K562 (cell line): ENCODE results near the gene LIPM. TPM values are rescaled to one million over a fixed set of nuclear protein-coding genes. Genes with fewer than 3 reads are reported as not detected.
"Not testable (repeated sequence)": the region's sequence is repeated elsewhere in the genome, so short reads cannot be mapped to it uniquely, and the experiment has no call there.

Source experiments
- ATAC-seq: fragments of 200-7000 bp; cut with Tn5 transposase; 3 replicates; pipeline ENCODE4 v1.9.1; 2020; ENCODE audit warnings: moderate library complexity
- BruUV-seq: library from RNA; stranded (reverse); fragments of 400-500 nt; replicated peaks from 2 replicates; lab custom pipeline; 2021; lab: Mats Ljungman, UMichigan
- CTCF ChIA-PET: fragments of 300-600 bp; formaldehyde crosslinking; extraction: SDS; loops from one replicate; lab custom pipeline; 2021; ENCODE audit warnings: low intra/inter-chr PET ratio; lab: Yijun Ruan, JAX
- POLR2A ChIA-PET: fragments of 300-600, 350-650 bp; sonication (Branson Sonifier 250); formaldehyde crosslinking; extraction: SDS; loops from one replicate; lab custom pipeline; 2021; ENCODE audit warnings: antibody characterized with exemption, inconsistent platforms; lab: Yijun Ruan, JAX
- DNase-seq, 4 experiments: peaks; one replicate each; pipeline versions ENCODE4 v3.0.0 to v3.0.0-alpha.2; 2011 to 2018; ENCODE audit warnings: low spot score in 3 of 4, mixed read lengths in 3 of 4; ENCODE audit errors: extremely low read depth in 1 of 4
- FAIRE-seq: peaks from 2 replicates; lab custom pipeline; 2011; peaks lifted over from hg19 to GRCh38; lab: Jason Lieb, UNC
- H2AFZ ChIP-seq: 2 replicates; pipeline ENCODE4 v1.6.0; 2011; ENCODE audit warnings: low read depth, low read length, control low read depth, inconsistent platforms
- H3K27ac ChIP-seq: fragments of 200-600 bp; 3 replicates; pipeline ENCODE4 v1.8.0; 2011; ENCODE audit warnings: low read depth, mild to moderate bottlenecking, control low read depth, inconsistent platforms, low read length, moderate library complexity, mixed read lengths; ENCODE audit errors: extremely low read depth
- H3K27me3 ChIP-seq, 2 experiments: fragments of 300-600 bp in 1 of 2; 2 replicates in 1 of 2; 3 replicates in 1 of 2; pipeline versions ENCODE4 v1.6.0 to v1.8.0; 2011; ENCODE audit warnings: inconsistent platforms in 2 of 2, low read length in 2 of 2, mild to moderate bottlenecking in 1 of 2, mixed read lengths in 1 of 2, moderate library complexity in 1 of 2; ENCODE audit not compliant: control insufficient read depth in 2 of 2, insufficient read depth in 2 of 2
- H3K36me3 ChIP-seq: fragments of 300-600 bp; 3 replicates; pipeline ENCODE4 v1.8.0; 2011; ENCODE audit warnings: mild to moderate bottlenecking, low read length, inconsistent platforms; ENCODE audit not compliant: control insufficient read depth, insufficient read depth
- H3K4me1 ChIP-seq, 2 experiments: fragments of 200-600 bp in 1 of 2; replicated peaks in 1 of 2; 2 replicates in 1 of 2; 3 replicates in 1 of 2; pipeline versions ENCODE4 v1.5.1 to v1.8.0; 2011; ENCODE audit warnings: inconsistent platforms in 2 of 2, low read length in 2 of 2, mild to moderate bottlenecking in 1 of 2, mixed read lengths in 1 of 2, moderate library complexity in 1 of 2; ENCODE audit not compliant: control insufficient read depth in 2 of 2, insufficient read depth in 2 of 2
- H3K4me2 ChIP-seq: 2 replicates; pipeline ENCODE4 v1.6.1; 2011; ENCODE audit warnings: low read length, control low read depth, inconsistent platforms, mixed read lengths; ENCODE audit not compliant: insufficient read depth
- H3K4me3 ChIP-seq: fragments of 200-600 bp; sonication (generic), shearing (Covaris generic); 2 replicates; pipeline ENCODE4 v1.5.1; 2016; ENCODE audit warnings: control low read depth, inconsistent platforms
- H3K79me2 ChIP-seq: fragments of 200-600 bp; 3 replicates; pipeline ENCODE4 v1.8.0; 2011; ENCODE audit warnings: low read length, inconsistent platforms; ENCODE audit not compliant: control insufficient read depth, insufficient read depth
- H3K9ac ChIP-seq, 2 experiments: 2 replicates each; pipeline versions ENCODE4 v1.6.0 to v1.6.1; 2011; ENCODE audit warnings: low read depth in 2 of 2, low read length in 2 of 2, control low read depth in 1 of 2, inconsistent platforms in 1 of 2, mild to moderate bottlenecking in 1 of 2, mixed read lengths in 1 of 2; ENCODE audit not compliant: insufficient read depth in 1 of 2
- H3K9me1 ChIP-seq: one replicate; pipeline ENCODE4 v1.6.0; 2011; ENCODE audit warnings: inconsistent platforms, mild to moderate bottlenecking, low read length, moderate library complexity; ENCODE audit not compliant: control insufficient read depth, insufficient read depth
- H3K9me3 ChIP-seq: replicated peaks from 2 replicates; pipeline ENCODE4 v1.5.1; 2011; ENCODE audit warnings: low read depth, low read length, inconsistent platforms; ENCODE audit not compliant: control insufficient read depth, insufficient read depth
- H4K20me1 ChIP-seq: replicated peaks from 2 replicates; pipeline ENCODE4 v1.6.1; 2011; ENCODE audit warnings: low read length, inconsistent platforms, mixed read lengths; ENCODE audit not compliant: control insufficient read depth, insufficient read depth
- CTCF ChIP-seq, 3 experiments: IDR thresholded peaks in 2 of 3; conservative IDR thresholded peaks in 1 of 3; 2 replicates each; pipeline ENCODE4 v1.5.1; 2011 to 2012; ENCODE audit warnings: low read length in 3 of 3, mild to moderate bottlenecking in 3 of 3, control low read depth in 2 of 3, improper control_type of control experiment in 1 of 3, inconsistent platforms in 1 of 3, low read depth in 1 of 3, mixed read lengths in 1 of 3, moderate library complexity in 1 of 3; ENCODE audit not compliant: insufficient read depth in 2 of 3
- CXXC5 ChIP-seq: fragments of 250-450 bp; sonication (Bioruptor Pico); IDR thresholded peaks from 2 replicates; pipeline ENCODE4 v1.8.0; 2022; ENCODE audit warnings: inconsistent platforms, mild to moderate bottlenecking, moderate library complexity
- YY1 ChIP-seq, 3 experiments: IDR thresholded peaks; 2 replicates each; pipeline ENCODE4 v1.6.1; 2011; ENCODE audit warnings: low read length in 2 of 3, mild to moderate bottlenecking in 2 of 3, moderate library complexity in 2 of 3, borderline replicate concordance in 1 of 3, control low read depth in 1 of 3, low read depth in 1 of 3; ENCODE audit not compliant: insufficient read depth in 3 of 3, insufficient replicate concordance in 2 of 3, control insufficient read depth in 1 of 3, insufficient read length in 1 of 3; ENCODE audit errors: extremely low read depth in 1 of 3
- ZNF24 ChIP-seq: fragments of 450-650 bp; IDR thresholded peaks from 2 replicates; pipeline ENCODE4 v1.6.1; 2016
- ZNF3 ChIP-seq: fragments of 250-450 bp; sonication (Bioruptor Pico); IDR thresholded peaks from 2 replicates; pipeline ENCODE4 v1.5.0; 2021; ENCODE audit warnings: mild to moderate bottlenecking, moderate library complexity
- in situ Hi-C: fragments of 300-500 bp; cut with MboI; formaldehyde crosslinking; loops from 4 replicates; pipeline ENCODE4 v1.15.0; 2018; ENCODE audit warnings: inconsistent platforms, mixed read lengths
- intact Hi-C: fragments of 100-400 bp; cut with micrococcal nuclease; formaldehyde crosslinking; loops from 2 replicates; pipeline ENCODE4 v1.14.2; 2022
- polyA plus RNA-seq, 8 experiments: library from polyadenylated mRNA; depleted of rRNA in 4 of 8; stranded (reverse) in 5 of 8; unstranded in 3 of 8; fragments of >200 nt; fragmentation: Nextera tagmentation in 2 of 8; fragmentation: Illumina TruSeq in 1 of 8; extraction: Ambion mirVana in 2 of 8; extraction: Trizol in 1 of 8; gene quantifications; 2 replicates each; pipeline versions ENCODE4 v1.2.1 to v1.2.3, GENCODE V29; 2011 to 2014; ENCODE audit warnings: inconsistent platforms in 1 of 8, missing spikeins in 1 of 8
- total RNA-seq, 7 experiments: library from RNA; depleted of rRNA in 6 of 7; stranded (reverse); fragments of >200 nt in 6 of 7; fragmentation: Illumina TruSeq in 2 of 7; extraction: Trizol in 2 of 7; gene quantifications; 2 replicates each; pipeline versions ENCODE4 v1.2.1 to v1.2.3, GENCODE V29; 2011 to 2021; ENCODE audit warnings: low replicate concordance in 1 of 7

LIPM gene
- total and polyA plus RNA-seq, 9 of the 15 experiments (the other 6 are each of a cell fraction or from before 2014, with no cell fraction given): not detected

- TF ChIP-seq CTCF (IDR thresholded peaks at IDR 0.05 in 2 of 3, conservative IDR thresholded peaks at IDR 0.05 in 1 of 3; ENCODE audit: insufficient read depth in 2 of 3, low read depth in 1 of 3, low read length in 3 of 3) (no peak), ZNF24 (no peak), ZNF3 (CRISPR knock-in tag) (no peak), YY1 (IDR thresholded peaks at IDR 0.05; ENCODE audit: borderline replicate concordance in 1 of 3, control insufficient read depth in 1 of 3, extremely low read depth in 1 of 3, insufficient read depth in 3 of 3, insufficient read length in 1 of 3, insufficient replicate concordance in 2 of 3, low read depth in 1 of 3, low read length in 2 of 3) (no peak), CXXC5 (no peak)
These were observed 33.3 kb downstream of the LIPM start (continued) for GRCh38 chr10:88835910-88836221.

- FAIRE-seq, H3K4me1 ChIP-seq, ATAC-seq, H3K27me3 ChIP-seq, H3K4me2 ChIP-seq, POLR2A ChIA-PET, in situ Hi-C loops, H3K27ac ChIP-seq, BruUV-seq, DNase-seq, H3K36me3 ChIP-seq, H3K4me3 ChIP-seq, H3K79me2 ChIP-seq, H2AFZ ChIP-seq, CTCF ChIA-PET, H3K9ac ChIP-seq, H3K9me3 ChIP-seq, H4K20me1 ChIP-seq, H3K9me1 ChIP-seq: not testable (repeated sequence)
- intact Hi-C loops: loop anchor here (10.0 kb wide), 1 partner anchor 147 kb away; no protein-coding TSS in a partner anchor
These were observed 35.1 kb downstream of the LIPM start for GRCh38 chr10:88837632-88838031.
